ENCODE results near the gene INO80D.
"Not testable (repeated sequence)": the region's sequence is repeated elsewhere in the genome, so short reads cannot be mapped to it uniquely, and the experiment has no call there.

DNA sequence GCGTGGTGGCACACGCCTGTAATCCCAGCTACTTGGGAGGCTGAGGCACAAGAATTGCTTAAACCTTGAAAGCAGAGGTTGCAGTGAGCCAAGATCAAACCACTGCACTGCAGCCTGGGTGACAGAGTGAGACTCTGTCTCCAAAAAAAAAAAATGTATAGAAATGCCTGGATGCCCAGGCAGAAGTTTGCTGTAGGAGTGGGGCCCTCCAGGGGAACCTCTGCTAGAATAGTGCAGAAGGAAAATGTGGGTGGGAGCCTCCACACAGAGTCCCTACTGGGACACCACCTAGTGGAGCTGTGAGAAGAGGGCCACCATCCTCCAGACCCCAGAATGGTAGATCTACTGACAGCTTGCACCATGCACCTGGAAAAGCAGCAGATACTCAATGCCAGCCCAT is 70.2 kb downstream of the INO80D start:
- TF ChIP-seq, protein P1, sequence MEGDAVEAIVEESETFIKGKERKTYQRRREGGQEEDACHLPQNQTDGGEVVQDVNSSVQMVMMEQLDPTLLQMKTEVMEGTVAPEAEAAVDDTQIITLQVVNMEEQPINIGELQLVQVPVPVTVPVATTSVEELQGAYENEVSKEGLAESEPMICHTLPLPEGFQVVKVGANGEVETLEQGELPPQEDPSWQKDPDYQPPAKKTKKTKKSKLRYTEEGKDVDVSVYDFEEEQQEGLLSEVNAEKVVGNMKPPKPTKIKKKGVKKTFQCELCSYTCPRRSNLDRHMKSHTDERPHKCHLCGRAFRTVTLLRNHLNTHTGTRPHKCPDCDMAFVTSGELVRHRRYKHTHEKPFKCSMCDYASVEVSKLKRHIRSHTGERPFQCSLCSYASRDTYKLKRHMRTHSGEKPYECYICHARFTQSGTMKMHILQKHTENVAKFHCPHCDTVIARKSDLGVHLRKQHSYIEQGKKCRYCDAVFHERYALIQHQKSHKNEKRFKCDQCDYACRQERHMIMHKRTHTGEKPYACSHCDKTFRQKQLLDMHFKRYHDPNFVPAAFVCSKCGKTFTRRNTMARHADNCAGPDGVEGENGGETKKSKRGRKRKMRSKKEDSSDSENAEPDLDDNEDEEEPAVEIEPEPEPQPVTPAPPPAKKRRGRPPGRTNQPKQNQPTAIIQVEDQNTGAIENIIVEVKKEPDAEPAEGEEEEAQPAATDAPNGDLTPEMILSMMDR (IDR thresholded peaks at IDR 0.05): not testable (repeated sequence)
- TF ChIP-seq POLR2A (IDR thresholded peaks at IDR 0.05): not testable (repeated sequence)

All from heart left ventricle (tissue), 13 donors.